K562 (cell line): ENCODE results near the gene PHKA2.

Source experiments
- EP300 ChIP-seq: IDR thresholded peaks from 2 replicates; pipeline ENCODE4 v1.6.1; 2012; ENCODE audit warnings: low read length, improper control_type of control experiment
- FOXA1 ChIP-seq: fragments of 450-650 bp; IDR thresholded peaks from 2 replicates; pipeline ENCODE4 v1.6.1; 2016; ENCODE audit warnings: mild to moderate bottlenecking, borderline replicate concordance
- HNRNPUL1 ChIP-seq: fragments of 200-400 bp; formaldehyde crosslinking; IDR thresholded peaks from 2 replicates; pipeline ENCODE4 v1.6.1; 2017; ENCODE audit warnings: low read length
- JUNB ChIP-seq: fragments of 450-650 bp; formaldehyde crosslinking; conservative IDR thresholded peaks from 2 replicates; pipeline ENCODE4 v1.4.0; 2020; ENCODE audit warnings: mild to moderate bottlenecking
- JUND ChIP-seq, 2 experiments: IDR thresholded peaks; 2 replicates in 1 of 2; 3 replicates in 1 of 2; pipeline ENCODE4 v1.6.1; 2011; ENCODE audit warnings: borderline replicate concordance in 2 of 2, low read depth in 2 of 2, low read length in 2 of 2, improper control_type of control experiment in 1 of 2, missing biosample characterization in 1 of 2, missing genetic modification characterization in 1 of 2, missing genetic modification reagents in 1 of 2
- SIRT6 ChIP-seq: IDR thresholded peaks from one replicate; pipeline ENCODE4 v1.6.1; 2012; ENCODE audit warnings: low read depth, mild to moderate bottlenecking, control low read depth, inconsistent platforms, low read length, moderate library complexity
- SMARCC2 ChIP-seq: fragments of 450-650 bp; IDR thresholded peaks from 2 replicates; pipeline ENCODE4 v1.6.1; 2017; ENCODE audit warnings: antibody characterized with exemption, moderate library complexity, mild to moderate bottlenecking, low read depth
- ZNF23 ChIP-seq: fragments of 250-450 bp; sonication (Bioruptor Pico); IDR thresholded peaks from 2 replicates; pipeline ENCODE4 v1.4.0; 2020; ENCODE audit warnings: mild to moderate bottlenecking

DNA sequence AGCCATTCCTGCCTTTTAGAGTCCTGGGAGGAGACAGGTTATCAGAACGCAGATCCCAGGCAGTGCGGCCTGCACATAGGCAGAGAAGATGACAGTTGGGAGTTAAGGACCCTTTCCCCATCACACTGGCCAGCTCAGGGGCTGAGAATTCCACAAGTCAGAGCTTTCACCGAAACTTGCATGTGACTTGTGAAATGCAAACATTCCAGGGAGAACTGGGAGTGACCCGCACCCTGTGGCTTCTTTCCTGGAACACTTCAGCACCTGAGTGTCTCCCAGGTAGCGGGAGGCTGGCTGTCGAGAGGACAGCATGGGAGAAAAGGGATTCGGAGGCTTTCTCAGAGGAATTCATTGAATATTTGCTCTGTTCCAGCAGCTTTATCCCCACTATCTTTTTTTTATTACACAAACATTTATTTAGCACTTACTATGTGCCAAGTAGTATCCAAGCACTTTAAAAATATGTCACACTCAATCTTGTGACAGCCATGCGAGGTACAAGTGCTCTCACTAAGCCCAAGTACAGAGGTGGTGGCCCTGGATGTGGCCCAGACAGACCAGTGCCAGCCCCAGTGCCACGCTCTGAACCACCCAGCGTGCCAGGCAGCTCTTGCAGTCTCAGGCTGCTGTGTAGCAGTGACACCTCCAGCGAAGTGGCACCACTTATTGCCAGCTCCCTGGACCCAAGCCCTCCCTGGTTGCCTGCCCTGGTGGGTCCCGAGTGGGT lies 100.5 kb downstream of the PHKA2 start:
- TF ChIP-seq SMARCC2 (no peak), JUND (IDR thresholded peaks at IDR 0.05; ENCODE audit: borderline replicate concordance, low read depth, low read length) (no peak), JUND (tag; IDR thresholded peaks at IDR 0.05; ENCODE audit: borderline replicate concordance, low read depth, low read length) (no peak), FOXA1 (no peak), EP300 (no peak), SIRT6 (no peak), ZNF23 (CRISPR knock-in tag) (no peak), HNRNPUL1 (no peak), JUNB (CRISPR knock-in tag) (no peak)
